ENCODE data around the gene SPTB. TPM values are rescaled to one million over a fixed set of nuclear protein-coding genes. Genes with fewer than 3 reads are reported as not detected.

SPTB gene
- total RNA-seq, 1 experiment from 2014 or later, result 2.3 TPM

- Histone ChIP-seq H3K4me1 (ENCODE audit: insufficient read depth, low read length) (no peaks in the 10 kb centered on the region), H2AK5ac (ENCODE audit: insufficient read length, low read length) (no peak overlapping the region), H3K18ac (ENCODE audit: insufficient read length, low read depth, low read length) (no peak overlapping the region), H2BK120ac (ENCODE audit: low read depth, low read length, poor library complexity, severe bottlenecking) (no peak overlapping the region), H3T11ph (ENCODE audit: low read length) (no peak overlapping the region), H4K8ac (replicated peaks; ENCODE audit: insufficient read length, low read depth, low read length) (no peak overlapping the region), H2BK20ac (ENCODE audit: low read depth, low read length, poor library complexity, severe bottlenecking) (no peak overlapping the region), H2BK5ac (ENCODE audit: insufficient read length, low read length) (no peak overlapping the region), H3K79me1 (ENCODE audit: insufficient read depth, low read depth, low read length, poor library complexity, severe bottlenecking) (no peaks in the 10 kb centered on the region), H4K91ac (ENCODE audit: insufficient read length, low read depth, low read length) (no peak overlapping the region), H3K4me2 (ENCODE audit: insufficient read depth, insufficient read length, low read length) (no peak overlapping the region), H3K56ac (ENCODE audit: insufficient read length, low read depth, low read length) (no peak overlapping the region), H3K27me3 (ENCODE audit: insufficient read depth, low read length) (no peaks in the 10 kb centered on the region), H3K9ac (ENCODE audit: extremely low read depth, insufficient read length, low read length) (no peak overlapping the region), H3K79me2 (ENCODE audit: insufficient read depth, low read length) (no peaks in the 10 kb centered on the region), H3K27ac (ENCODE audit: insufficient read length, low read depth, low read length) (no peak overlapping the region), H3K9me3 (ENCODE audit: control insufficient read depth, low read depth, low read length) (no peaks in the 10 kb centered on the region), H4K5ac (ENCODE audit: insufficient read length, low read depth, low read length) (no peak overlapping the region), H4K20me1 (ENCODE audit: control insufficient read depth, insufficient read depth, insufficient read length) (no peaks in the 10 kb centered on the region), H2BK12ac (ENCODE audit: insufficient read length, low read depth, low read length) (no peak overlapping the region), H3K23me2 (ENCODE audit: insufficient read length, low read depth, low read length, poor library complexity, severe bottlenecking) (no peaks in the 10 kb centered on the region), H3K23ac (ENCODE audit: insufficient read length, low read depth, low read length) (no peak overlapping the region), H3K14ac (ENCODE audit: insufficient read depth, low read length) (no peak overlapping the region), H2BK15ac (ENCODE audit: low read depth, low read length) (no peak overlapping the region), H3K4ac (ENCODE audit: low read depth, low read length) (no peak overlapping the region), H2AFZ (ENCODE audit: low read length) (no peak overlapping the region)
- Mint-ChIP-seq H3K36me3 (ENCODE audit: insufficient read depth in 1 of 3, low read depth in 3 of 3) (no peaks in the 10 kb centered on the region), H3K27me3 (ENCODE audit: low read depth) (peaks cover 7% of the 10 kb centered on the region; the same call in 1 of the 2 replicates), H3K27ac (no peak overlapping the region), H3K4me3 (no peak overlapping the region), H3K9me3 (no peaks in the 10 kb centered on the region), H3K4me1 (no peaks in the 10 kb centered on the region)
- DNase-seq, result no peak
- WGBS (ENCODE audit: extremely low coverage, insufficient read length, low lambda C conversion rate), result no CpG with 5 or more reads among the region's 1 CpG
- TF ChIP-seq, protein P1, sequence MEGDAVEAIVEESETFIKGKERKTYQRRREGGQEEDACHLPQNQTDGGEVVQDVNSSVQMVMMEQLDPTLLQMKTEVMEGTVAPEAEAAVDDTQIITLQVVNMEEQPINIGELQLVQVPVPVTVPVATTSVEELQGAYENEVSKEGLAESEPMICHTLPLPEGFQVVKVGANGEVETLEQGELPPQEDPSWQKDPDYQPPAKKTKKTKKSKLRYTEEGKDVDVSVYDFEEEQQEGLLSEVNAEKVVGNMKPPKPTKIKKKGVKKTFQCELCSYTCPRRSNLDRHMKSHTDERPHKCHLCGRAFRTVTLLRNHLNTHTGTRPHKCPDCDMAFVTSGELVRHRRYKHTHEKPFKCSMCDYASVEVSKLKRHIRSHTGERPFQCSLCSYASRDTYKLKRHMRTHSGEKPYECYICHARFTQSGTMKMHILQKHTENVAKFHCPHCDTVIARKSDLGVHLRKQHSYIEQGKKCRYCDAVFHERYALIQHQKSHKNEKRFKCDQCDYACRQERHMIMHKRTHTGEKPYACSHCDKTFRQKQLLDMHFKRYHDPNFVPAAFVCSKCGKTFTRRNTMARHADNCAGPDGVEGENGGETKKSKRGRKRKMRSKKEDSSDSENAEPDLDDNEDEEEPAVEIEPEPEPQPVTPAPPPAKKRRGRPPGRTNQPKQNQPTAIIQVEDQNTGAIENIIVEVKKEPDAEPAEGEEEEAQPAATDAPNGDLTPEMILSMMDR (conservative IDR thresholded peaks at IDR 0.05), result no peak
Observed at GRCh38 chr14:64899958-64900357, 20.3 kb upstream of the SPTB start.
